Measurements from ENCODE around the gene ONECUT1.

The ONECUT1 gene

GRCh38 chr15:52796753-52797520 is 6.8 kb upstream of the ONECUT1 start:
- no peak for DNase-seq

DNA sequence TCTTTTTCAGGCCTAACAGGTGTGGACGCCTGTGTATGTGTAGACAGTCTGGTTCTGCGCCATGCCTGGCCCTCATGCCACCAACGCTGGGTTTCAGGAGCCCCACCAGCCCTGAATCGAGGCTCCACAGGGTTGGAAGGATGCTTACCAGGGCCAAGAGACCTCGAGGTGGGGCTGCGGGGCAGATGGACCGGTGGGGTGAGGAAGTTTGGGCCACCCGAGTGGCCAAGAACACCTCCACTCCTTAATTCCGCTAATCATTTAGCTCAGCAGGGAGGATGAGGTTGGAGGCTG is 6.0 kb upstream of the ONECUT1 start:
- no peak for DNase-seq

- no peak for DNase-seq
Observed at GRCh38 chr15:52795464-52796227, 5.5 kb upstream of the ONECUT1 start.

GRCh38 chr15:52794665-52795463 is 4.7 kb upstream of the ONECUT1 start:
- no peak for DNase-seq

- no peak for DNase-seq
Observed at GRCh38 chr15:52791776-52792175, 1.6 kb upstream of the ONECUT1 start.

- no peak for DNase-seq
Observed at GRCh38 chr15:52790941-52791751, 1.0 kb upstream of the ONECUT1 start.

DNA sequence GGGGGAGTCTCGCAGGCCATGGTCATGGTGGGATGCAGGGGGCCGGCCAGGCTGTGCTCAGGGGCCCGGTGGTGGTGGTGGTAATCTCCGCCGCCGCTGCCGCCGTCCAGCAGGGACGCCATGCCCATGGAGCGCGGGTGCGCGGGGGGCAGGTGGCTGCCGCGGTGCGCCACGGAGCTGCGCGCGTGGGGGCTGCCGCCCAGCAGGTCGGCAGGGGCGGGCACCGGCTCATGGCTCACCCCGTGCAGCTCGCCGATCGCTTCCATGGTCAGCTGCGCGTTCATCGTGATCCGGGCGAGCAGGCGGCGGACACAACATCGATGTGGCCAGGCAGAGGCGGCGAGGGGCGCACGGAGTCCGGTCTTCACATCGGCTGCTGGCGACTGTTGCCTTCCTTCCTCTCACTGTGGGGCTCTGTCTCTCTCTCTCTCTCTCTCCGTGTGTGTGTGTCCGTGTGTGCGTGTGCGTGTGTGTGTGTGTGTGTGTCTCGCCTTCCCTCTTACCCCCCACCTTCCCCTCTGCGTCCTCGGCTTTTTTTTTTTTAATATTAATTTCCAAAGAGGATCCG is 451 bp downstream of the ONECUT1 start:
- DNase-seq: no peak

- DNase-seq: no peak
Observed at GRCh38 chr15:52789008-52789600, 1.0 kb downstream of the ONECUT1 start.

- no peak for DNase-seq
Observed at GRCh38 chr15:52788099-52788986, 1.8 kb downstream of the ONECUT1 start.

- DNase-seq: no peak
Observed at GRCh38 chr15:52787549-52788098, 2.5 kb downstream of the ONECUT1 start.

GRCh38 chr15:52787123-52787503 is 3.0 kb downstream of the ONECUT1 start:
- DNase-seq: no peak

GRCh38 chr15:52786436-52787122 is 3.6 kb downstream of the ONECUT1 start:
- DNase-seq: no peak

- DNase-seq: no peak
Observed at GRCh38 chr15:52785672-52786406, 4.3 kb downstream of the ONECUT1 start.

DNA sequence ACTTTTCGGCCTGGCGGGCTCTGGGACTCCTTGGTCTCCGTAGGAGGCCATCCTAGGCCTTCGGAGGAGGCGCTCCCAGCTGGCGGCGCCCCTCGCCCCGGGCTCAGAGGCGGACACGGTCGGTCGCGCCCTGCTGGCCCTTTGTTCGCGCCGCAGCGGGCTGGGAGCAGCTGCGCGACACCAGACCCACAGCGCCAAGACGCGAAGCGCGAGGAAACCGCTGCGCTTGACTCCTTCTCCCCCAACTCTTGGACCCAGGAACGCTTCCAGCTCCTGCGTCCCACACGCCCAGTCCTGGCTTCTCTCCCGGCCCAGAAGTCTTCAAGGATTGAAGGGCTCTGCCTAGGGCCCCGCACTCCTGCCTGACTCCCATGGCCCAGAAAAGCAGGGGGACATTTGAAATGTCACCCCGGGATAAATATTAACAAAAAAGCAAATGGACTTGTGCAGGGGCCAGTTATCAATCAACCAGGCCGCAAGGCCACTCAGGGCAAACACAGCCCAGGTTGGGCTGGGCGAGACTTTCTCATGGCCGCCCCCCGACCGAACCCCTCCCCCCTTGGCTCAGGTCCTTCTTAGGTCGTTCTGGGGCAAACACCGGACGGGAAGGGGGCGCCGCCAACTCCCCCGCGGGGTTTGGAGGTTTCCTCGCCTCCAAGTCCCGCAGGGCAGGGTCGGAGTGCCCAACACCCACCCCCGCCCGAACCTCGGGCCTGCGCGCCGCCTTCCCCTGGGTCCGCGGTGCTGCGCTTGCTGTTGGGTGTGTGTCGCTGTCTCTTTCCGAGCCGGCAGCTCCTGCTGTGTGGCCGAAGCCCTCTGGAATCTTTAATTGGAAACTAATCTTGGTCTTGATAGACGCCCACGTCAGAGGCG is 5.1 kb downstream of the ONECUT1 start:
- DNase-seq: no peak

DNA sequence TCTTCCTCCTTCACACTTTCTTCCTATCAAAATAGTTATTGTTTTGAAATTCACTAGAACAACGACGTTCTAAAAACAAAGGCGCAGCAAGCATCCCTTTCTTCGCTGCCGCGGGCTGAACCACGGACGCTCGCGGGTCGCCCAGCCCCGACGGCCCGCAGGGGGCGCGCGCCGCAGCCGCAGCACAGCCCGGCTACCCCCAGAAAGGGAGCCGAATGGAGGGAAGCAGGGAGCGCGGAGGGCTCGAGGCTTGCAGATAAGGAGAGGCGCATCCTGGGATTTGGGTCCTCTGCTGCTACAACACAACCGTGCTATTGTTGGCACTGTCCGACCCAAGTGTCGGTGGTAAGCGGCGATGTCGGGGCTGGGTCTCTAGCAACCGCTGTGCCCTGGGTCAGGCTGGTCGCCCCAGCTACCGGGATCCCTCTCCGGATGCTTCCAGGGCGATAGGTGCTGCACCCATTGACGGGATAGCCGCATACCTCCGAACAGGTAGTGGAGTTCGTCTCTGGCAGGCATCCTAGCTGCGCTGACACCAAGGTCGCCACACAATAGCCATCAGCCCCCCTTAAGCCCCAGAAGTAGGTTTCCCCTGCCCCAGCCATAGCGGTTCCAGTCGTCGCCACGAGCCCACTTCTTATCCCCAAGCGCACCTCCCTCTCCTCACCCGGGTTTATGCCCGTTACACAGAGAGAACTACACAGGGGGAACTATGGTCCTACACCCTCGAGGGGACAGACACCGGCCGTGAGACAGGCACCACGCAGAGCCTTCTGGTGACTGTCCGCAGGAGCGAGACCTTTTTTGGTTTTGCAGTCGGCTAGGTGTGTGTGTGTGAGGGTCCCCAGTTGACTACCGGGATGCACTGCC is 6.0 kb downstream of the ONECUT1 start:
- no peak for DNase-seq

GRCh38 chr15:52783191-52783829 is 6.8 kb downstream of the ONECUT1 start:
- DNase-seq: no peak

GRCh38 chr15:52782514-52782913 is 7.6 kb downstream of the ONECUT1 start:
- DNase-seq: no peak
